ENCODE results near the gene PRKCB. TPM values are rescaled to one million over a fixed set of nuclear protein-coding genes. Genes with fewer than 3 reads are reported as not detected.

Gene PRKCB
- polyA plus RNA-seq, 1 donor from 2014 or later: 27.6 TPM

GRCh38 chr16:24094660-24095059, 258.9 kb downstream of the PRKCB start:
- no peaks in the 10 kb centered on the region for H3K79me2 ChIP-seq (replicated peaks; ENCODE audit: insufficient read depth, low read length)
- H3K36me3 ChIP-seq (ENCODE audit: insufficient read depth, low read length): no peaks in the 10 kb centered on the region
- no peak overlapping the region for H3K4me3 ChIP-seq (ENCODE audit: low read length)
- H3K27me3 ChIP-seq (ENCODE audit: insufficient read depth, low read depth, low read length): no peaks in the 10 kb centered on the region
- H4K20me1 ChIP-seq (ENCODE audit: insufficient read depth): no peaks in the 10 kb centered on the region
- H3K27ac ChIP-seq (ENCODE audit: low read length): no peak overlapping the region
- H3K9me3 ChIP-seq (ENCODE audit: low read length): peaks cover 3% of the 10 kb centered on the region
- TF ChIP-seq POLR2AphosphoS5 (IDR thresholded peaks at IDR 0.05) (no peak), EP300 (conservative IDR thresholded peaks at IDR 0.05; ENCODE audit: poor library complexity, severe bottlenecking) (no peak), RAD21 (conservative IDR thresholded peaks at IDR 0.05) (no peak), CTCF (IDR thresholded peaks at IDR 0.05; ENCODE audit: poor library complexity, severe bottlenecking) (no peak), SMC3 (conservative IDR thresholded peaks at IDR 0.05; ENCODE audit: poor library complexity) (no peak), MXI1 (conservative IDR thresholded peaks at IDR 0.05; ENCODE audit: poor library complexity, severe bottlenecking) (no peak), REST (IDR thresholded peaks at IDR 0.05; ENCODE audit: borderline replicate concordance) (no peak)
- H3K9ac ChIP-seq (ENCODE audit: low read length): no peak overlapping the region
- no peaks in the 10 kb centered on the region for H3F3A ChIP-seq (ENCODE audit: insufficient read depth, low read length, poor library complexity, severe bottlenecking)
- no peak overlapping the region for H2AFZ ChIP-seq (ENCODE audit: low read depth, low read length)
- no peaks in the 10 kb centered on the region for H3K9me2 ChIP-seq (ENCODE audit: insufficient read depth, low read length)
- H3K4me2 ChIP-seq (ENCODE audit: low read length): no peak overlapping the region

- no peak overlapping the region for H2AFZ ChIP-seq (ENCODE audit: low read depth, low read length)
- TF ChIP-seq SMC3 (conservative IDR thresholded peaks at IDR 0.05; ENCODE audit: poor library complexity) (no peak), EZH2 (IDR thresholded peaks at IDR 0.05; ENCODE audit: borderline replicate concordance, insufficient read depth, low read length, poor library complexity, severe bottlenecking) (no peak), POLR2AphosphoS5 (IDR thresholded peaks at IDR 0.05) (no peak), CTCF (IDR thresholded peaks at IDR 0.05; ENCODE audit: poor library complexity, severe bottlenecking) (no peak), TAF1 (IDR thresholded peaks at IDR 0.05; ENCODE audit: low read depth) (no peak)
- H3K27ac ChIP-seq (ENCODE audit: low read length): no peak overlapping the region
- H3K4me3 ChIP-seq (ENCODE audit: low read length): no peak overlapping the region
- no peaks in the 10 kb centered on the region for H3K79me2 ChIP-seq (replicated peaks; ENCODE audit: insufficient read depth, low read length)
- no peak overlapping the region for H3K9ac ChIP-seq (ENCODE audit: low read length)
- H3K9me2 ChIP-seq (ENCODE audit: insufficient read depth, low read length): no peaks in the 10 kb centered on the region
- no peaks in the 10 kb centered on the region for H3K27me3 ChIP-seq (ENCODE audit: insufficient read depth, low read depth, low read length)
- H4K20me1 ChIP-seq (ENCODE audit: insufficient read depth): no peaks in the 10 kb centered on the region
- no peaks in the 10 kb centered on the region for H3K9me3 ChIP-seq (ENCODE audit: low read length)
- H3K36me3 ChIP-seq (ENCODE audit: insufficient read depth, low read length): no peaks in the 10 kb centered on the region
- no peaks in the 10 kb centered on the region for H3F3A ChIP-seq (ENCODE audit: insufficient read depth, low read length, poor library complexity, severe bottlenecking)
- no peak overlapping the region for H3K4me2 ChIP-seq (ENCODE audit: low read length)
These were observed 263.1 kb downstream of the PRKCB start for GRCh38 chr16:24098896-24099295.

Data from neural cell (in vitro differentiated cells).